ENCODE measurements around the gene ACAD9.

- TF ChIP-seq POLR2A (IDR thresholded peaks at IDR 0.05) (no peak), CTCF (IDR thresholded peaks at IDR 0.05) (no peak)
Observed at GRCh38 chr3:128864351-128864811, 15.0 kb upstream of the ACAD9 start.
